Upper lobe of right lung (tissue), 1 donor: ENCODE data around the gene YIPF3. TPM values are rescaled to one million over a fixed set of nuclear protein-coding genes. Genes with fewer than 3 reads are reported as not detected.

ENCODE experiments used
- ATAC-seq: fragments of 200-7000 bp; cut with Tn5 transposase; one replicate; pipeline ENCODE4 v1.9.1; 2020; ENCODE audit warnings: mild to moderate bottlenecking, moderate library complexity
- DNase-seq: peaks from one replicate; pipeline ENCODE4 v3.0.0-alpha.2; 2020
- H3K27ac ChIP-seq: fragments of 200-600 bp; one replicate; pipeline ENCODE4 v1.8.0; 2022
- H3K27me3 ChIP-seq: fragments of 200-600 bp; one replicate; pipeline ENCODE4 v1.8.0; 2022; ENCODE audit warnings: mild to moderate bottlenecking
- H3K36me3 ChIP-seq: fragments of 200-600 bp; one replicate; pipeline ENCODE4 v1.8.0; 2022
- H3K4me1 ChIP-seq: fragments of 200-600 bp; one replicate; pipeline ENCODE4 v1.8.0; 2022
- H3K4me3 ChIP-seq: fragments of 200-600 bp; one replicate; pipeline ENCODE4 v1.8.0; 2022; ENCODE audit warnings: mild to moderate bottlenecking
- H3K9me3 ChIP-seq: fragments of 200-600 bp; one replicate; pipeline ENCODE4 v1.8.0; 2022
- CTCF ChIP-seq: fragments of 200-600 bp; IDR thresholded peaks from one replicate; pipeline ENCODE4 v1.8.0; 2022; ENCODE audit warnings: antibody characterized with exemption
- intact Hi-C: fragments of 100-400 bp; cut with DNase I; formaldehyde crosslinking; loops from one replicate; pipeline ENCODE4 v1.11.0; 2022
- total RNA-seq: library from RNA; stranded (reverse); fragmentation: NEBNext Ultra II Directional; extraction: Animal tissue kit (Norgen Biotek cat#: 25700); gene quantifications from one replicate; pipeline ENCODE4 v1.2.1, GENCODE V29; 2021
- donor health status: DM: no; HTN: yes; CAD: no; lungs with severe emphysema.

Gene YIPF3
- total RNA-seq, 1 donor from 2014 or later: 100 TPM

- H3K36me3 ChIP-seq: no peaks in the 10 kb centered on the region
- ATAC-seq: no peak
Measured at GRCh38 chr6:43464337-43464736, 52.4 kb downstream of the YIPF3 start.

GRCh38 chr6:43461936-43462335, 54.8 kb downstream of the YIPF3 start:
- H3K9me3 ChIP-seq: no peaks in the 10 kb centered on the region
- H3K36me3 ChIP-seq: no peaks in the 10 kb centered on the region
- no peaks in the 10 kb centered on the region for H3K4me1 ChIP-seq
- no peak overlapping the region for H3K27ac ChIP-seq
- DNase-seq (no peak), ATAC-seq (no peak)
- H3K4me3 ChIP-seq: no peak overlapping the region
- peaks cover 33% of the 10 kb centered on the region for H3K27me3 ChIP-seq
- intact Hi-C loops: no loop called here
- no peak for TF ChIP-seq CTCF

More at GRCh38 chr6:43464337-43464736, 52.4 kb downstream of the YIPF3 start:
- DNase-seq: no peak
- no peaks in the 10 kb centered on the region for H3K4me1 ChIP-seq
- no peak for TF ChIP-seq CTCF
- intact Hi-C loops: no loop called here
- H3K9me3 ChIP-seq: no peaks in the 10 kb centered on the region
- peaks cover 24% of the 10 kb centered on the region for H3K27me3 ChIP-seq
- no peak overlapping the region for H3K4me3 ChIP-seq
- H3K27ac ChIP-seq: no peak overlapping the region

Other genes with a start within 250 kb of the YIPF3 start
- not detected for gene SLC22A7, start 218.7 kb downstream of the YIPF3 start, total RNA-seq
- gene CRIP3, start 208.1 kb downstream of the YIPF3 start, total RNA-seq: 0.90 TPM
- gene ZNF318, start 147.3 kb downstream of the YIPF3 start, total RNA-seq: 16.4 TPM
- gene ABCC10, start 89.4 kb downstream of the YIPF3 start, total RNA-seq: 30.0 TPM
- 0.23 TPM for gene DLK2, start 61.4 kb downstream of the YIPF3 start, total RNA-seq
- 31.2 TPM for gene TJAP1, start 39.4 kb downstream of the YIPF3 start, total RNA-seq
- gene LRRC73, start 6.6 kb downstream of the YIPF3 start, total RNA-seq: 0.55 TPM
- 28.5 TPM for gene POLR1C, start 163 bp upstream of the YIPF3 start, total RNA-seq
- 36.9 TPM for gene XPO5, start 59.1 kb upstream of the YIPF3 start, total RNA-seq
- gene POLH, start 59.3 kb upstream of the YIPF3 start, total RNA-seq: 21.4 TPM
- 85.7 TPM for gene GTPBP2, start 112.3 kb upstream of the YIPF3 start, total RNA-seq
- 18.5 TPM for gene MAD2L1BP, start 118.9 kb upstream of the YIPF3 start, total RNA-seq
- 0.20 TPM for gene RSPH9, start 128.1 kb upstream of the YIPF3 start, total RNA-seq
- 28.1 TPM for gene MRPS18A, start 170.9 kb upstream of the YIPF3 start, total RNA-seq